ENCODE results near the gene PRRC2A.

DNA sequence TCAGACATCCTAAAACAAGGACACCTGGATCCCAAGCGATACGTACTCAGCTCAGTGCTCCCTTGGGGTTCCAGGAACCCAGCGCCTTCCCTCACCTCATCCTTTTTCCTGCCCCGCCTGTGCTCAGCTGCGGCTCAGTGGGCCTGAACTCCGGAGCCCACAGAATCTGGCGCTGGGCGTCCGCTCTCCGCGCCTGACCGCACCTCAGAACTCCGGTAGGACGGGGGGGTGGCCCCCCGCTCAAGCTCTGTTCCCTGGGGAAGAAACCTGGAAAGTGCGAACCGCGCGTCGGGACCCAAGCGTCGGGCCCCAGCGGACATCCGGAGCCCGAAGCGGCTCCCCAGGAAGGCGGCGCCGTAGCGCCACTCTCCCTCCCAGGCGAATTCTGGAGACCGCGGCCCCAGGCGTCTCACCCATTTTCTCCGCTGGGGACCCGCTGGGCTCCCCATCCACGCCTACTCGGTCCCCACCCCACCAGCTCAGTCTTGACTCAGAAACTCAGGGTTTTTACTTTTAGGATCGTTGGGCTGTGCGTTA lies 60.7 kb downstream of the PRRC2A start:
- TF ChIP-seq, protein P1, sequence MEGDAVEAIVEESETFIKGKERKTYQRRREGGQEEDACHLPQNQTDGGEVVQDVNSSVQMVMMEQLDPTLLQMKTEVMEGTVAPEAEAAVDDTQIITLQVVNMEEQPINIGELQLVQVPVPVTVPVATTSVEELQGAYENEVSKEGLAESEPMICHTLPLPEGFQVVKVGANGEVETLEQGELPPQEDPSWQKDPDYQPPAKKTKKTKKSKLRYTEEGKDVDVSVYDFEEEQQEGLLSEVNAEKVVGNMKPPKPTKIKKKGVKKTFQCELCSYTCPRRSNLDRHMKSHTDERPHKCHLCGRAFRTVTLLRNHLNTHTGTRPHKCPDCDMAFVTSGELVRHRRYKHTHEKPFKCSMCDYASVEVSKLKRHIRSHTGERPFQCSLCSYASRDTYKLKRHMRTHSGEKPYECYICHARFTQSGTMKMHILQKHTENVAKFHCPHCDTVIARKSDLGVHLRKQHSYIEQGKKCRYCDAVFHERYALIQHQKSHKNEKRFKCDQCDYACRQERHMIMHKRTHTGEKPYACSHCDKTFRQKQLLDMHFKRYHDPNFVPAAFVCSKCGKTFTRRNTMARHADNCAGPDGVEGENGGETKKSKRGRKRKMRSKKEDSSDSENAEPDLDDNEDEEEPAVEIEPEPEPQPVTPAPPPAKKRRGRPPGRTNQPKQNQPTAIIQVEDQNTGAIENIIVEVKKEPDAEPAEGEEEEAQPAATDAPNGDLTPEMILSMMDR (IDR thresholded peaks at IDR 0.05), result no peak
- no peak for TF ChIP-seq REST (IDR thresholded peaks at IDR 0.05)
- TF ChIP-seq JUN (IDR thresholded peaks at IDR 0.05), result no peak
- TF ChIP-seq CHD2 (IDR thresholded peaks at IDR 0.05; ENCODE audit: low read length, partially characterized antibody), result no peak
- TF ChIP-seq ZC3H11A (IDR thresholded peaks at IDR 0.05), result no peak
- TF ChIP-seq KDM5A (IDR thresholded peaks at IDR 0.05), result no peak
- TF ChIP-seq, protein P2, sequence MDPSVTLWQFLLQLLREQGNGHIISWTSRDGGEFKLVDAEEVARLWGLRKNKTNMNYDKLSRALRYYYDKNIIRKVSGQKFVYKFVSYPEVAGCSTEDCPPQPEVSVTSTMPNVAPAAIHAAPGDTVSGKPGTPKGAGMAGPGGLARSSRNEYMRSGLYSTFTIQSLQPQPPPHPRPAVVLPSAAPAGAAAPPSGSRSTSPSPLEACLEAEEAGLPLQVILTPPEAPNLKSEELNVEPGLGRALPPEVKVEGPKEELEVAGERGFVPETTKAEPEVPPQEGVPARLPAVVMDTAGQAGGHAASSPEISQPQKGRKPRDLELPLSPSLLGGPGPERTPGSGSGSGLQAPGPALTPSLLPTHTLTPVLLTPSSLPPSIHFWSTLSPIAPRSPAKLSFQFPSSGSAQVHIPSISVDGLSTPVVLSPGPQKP (IDR thresholded peaks at IDR 0.05; ENCODE audit: low read depth, low read length), result no peak
- no peak for TF ChIP-seq RFX5 (IDR thresholded peaks at IDR 0.05)
